22Rv1 (cell line): ENCODE data around the gene RAB1B.

Source experiments
- H3K27ac ChIP-seq: fragments of 450-650 bp; 2 replicates; pipeline ENCODE4 v1.5.1; 2017
- ZFX ChIP-seq: fragments of 450-650 bp; IDR thresholded peaks from 2 replicates; pipeline ENCODE4 v1.6.1; 2017; ENCODE audit warnings: antibody characterized with exemption, borderline replicate concordance
- TF ChIP-seq, protein P1 (sequence below): fragments of 450-650 bp; IDR thresholded peaks from 2 replicates; pipeline ENCODE4 v1.5.1; 2017; ENCODE audit warnings: mild to moderate bottlenecking

Gene RAB1B

DNA sequence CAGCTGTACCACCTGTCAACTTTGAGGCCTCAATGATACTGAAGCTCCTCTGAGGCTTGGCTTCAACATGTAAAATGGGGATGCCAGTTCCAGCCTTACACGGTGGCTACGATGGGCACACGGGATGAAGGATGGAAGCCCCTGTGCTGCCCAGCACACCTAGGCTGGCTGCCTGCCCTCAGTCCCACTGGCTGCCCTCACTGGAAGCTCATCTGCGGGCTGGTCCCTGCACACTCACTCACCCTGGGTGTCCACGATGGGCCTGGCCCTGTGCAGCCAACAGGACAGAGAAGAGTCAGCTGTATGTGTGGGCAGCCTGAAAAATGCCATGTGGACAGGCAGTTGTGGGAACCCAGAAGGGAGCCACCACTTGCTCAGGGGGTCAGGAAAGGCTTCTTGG, 18.3 kb downstream of the RAB1B start:
- peak overlapping the region; percentile 94; the same call in 1 of the 2 replicates for H3K27ac ChIP-seq
- no peak for TF ChIP-seq ZFX
- TF ChIP-seq, protein P1, sequence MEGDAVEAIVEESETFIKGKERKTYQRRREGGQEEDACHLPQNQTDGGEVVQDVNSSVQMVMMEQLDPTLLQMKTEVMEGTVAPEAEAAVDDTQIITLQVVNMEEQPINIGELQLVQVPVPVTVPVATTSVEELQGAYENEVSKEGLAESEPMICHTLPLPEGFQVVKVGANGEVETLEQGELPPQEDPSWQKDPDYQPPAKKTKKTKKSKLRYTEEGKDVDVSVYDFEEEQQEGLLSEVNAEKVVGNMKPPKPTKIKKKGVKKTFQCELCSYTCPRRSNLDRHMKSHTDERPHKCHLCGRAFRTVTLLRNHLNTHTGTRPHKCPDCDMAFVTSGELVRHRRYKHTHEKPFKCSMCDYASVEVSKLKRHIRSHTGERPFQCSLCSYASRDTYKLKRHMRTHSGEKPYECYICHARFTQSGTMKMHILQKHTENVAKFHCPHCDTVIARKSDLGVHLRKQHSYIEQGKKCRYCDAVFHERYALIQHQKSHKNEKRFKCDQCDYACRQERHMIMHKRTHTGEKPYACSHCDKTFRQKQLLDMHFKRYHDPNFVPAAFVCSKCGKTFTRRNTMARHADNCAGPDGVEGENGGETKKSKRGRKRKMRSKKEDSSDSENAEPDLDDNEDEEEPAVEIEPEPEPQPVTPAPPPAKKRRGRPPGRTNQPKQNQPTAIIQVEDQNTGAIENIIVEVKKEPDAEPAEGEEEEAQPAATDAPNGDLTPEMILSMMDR: no peak

DNA sequence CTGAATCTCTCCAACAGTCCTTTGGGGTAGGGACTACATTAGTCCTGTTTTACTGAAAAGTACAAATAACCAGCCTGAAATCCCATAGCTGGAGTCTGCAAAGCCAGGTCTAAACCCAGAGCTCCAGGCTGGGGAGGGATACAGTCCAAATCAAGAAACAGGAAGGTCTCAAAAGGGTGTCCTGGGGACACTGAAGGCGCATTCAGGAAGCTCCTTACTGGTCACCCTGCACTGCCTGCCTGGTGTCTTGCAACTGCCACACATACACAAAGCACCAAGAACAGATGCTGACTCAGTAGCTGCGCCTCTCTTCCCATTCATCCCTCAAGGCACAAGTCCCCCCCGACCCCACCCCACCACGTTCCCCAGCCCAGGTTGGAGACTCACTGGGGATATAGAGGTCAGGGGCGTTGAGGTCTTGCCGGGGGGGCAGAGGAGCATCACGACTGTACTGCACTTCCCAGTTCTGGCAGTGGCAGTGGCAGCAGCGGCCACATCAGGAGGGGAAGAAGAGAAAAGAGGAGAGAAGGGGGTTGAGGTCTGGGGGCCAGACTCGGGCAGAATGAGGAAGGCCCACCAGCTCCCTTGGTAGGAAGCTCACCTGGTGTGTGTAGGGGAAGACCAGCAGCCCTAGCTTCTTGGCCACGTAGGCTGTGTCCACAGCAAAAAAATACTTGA, 18.9 kb downstream of the RAB1B start:
- peak overlapping the region; percentile 94 for H3K27ac ChIP-seq
- TF ChIP-seq ZFX: no peak
- TF ChIP-seq, protein P1: no peak

DNA sequence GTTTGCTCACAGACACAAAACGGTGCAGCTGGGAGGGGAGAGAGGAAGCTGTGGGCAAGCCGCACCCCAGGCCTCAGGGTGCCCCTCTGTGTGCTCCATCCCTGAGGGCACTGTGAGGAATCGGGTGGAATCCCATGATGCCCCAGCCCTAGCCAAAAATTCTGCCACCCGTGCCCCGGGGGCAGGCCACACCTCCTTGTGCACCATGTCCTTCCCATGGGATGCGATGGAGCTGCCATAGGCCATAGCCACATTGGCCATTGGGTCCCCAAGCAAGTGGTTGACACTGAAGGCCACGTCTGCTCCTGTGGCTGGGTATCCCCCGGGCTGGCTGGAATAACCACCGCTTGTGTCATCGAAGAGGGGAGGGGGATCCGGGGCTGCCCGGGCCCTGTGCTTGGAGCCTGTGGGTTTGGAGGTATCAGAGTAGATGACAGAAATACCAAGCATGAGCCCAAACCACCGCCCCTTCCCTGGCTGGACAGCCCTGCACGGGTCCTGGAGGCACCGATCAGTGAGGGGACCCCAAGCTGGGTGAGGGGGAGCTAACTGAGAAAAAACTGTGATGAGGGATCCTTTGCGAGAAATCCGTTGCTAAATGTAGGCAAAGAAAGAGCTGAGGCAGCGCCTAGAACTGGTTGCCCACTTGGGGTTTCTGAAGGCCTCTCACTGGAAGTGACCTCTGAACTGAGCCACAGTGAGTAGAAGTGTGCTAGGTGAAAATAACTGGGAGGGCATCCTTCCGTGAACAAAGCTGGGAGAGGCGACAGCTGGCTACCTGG, 19.6 kb downstream of the RAB1B start:
- TF ChIP-seq, protein P1: no peak
- TF ChIP-seq ZFX: no peak
- H3K27ac ChIP-seq: peak overlapping the region; percentile 94

DNA sequence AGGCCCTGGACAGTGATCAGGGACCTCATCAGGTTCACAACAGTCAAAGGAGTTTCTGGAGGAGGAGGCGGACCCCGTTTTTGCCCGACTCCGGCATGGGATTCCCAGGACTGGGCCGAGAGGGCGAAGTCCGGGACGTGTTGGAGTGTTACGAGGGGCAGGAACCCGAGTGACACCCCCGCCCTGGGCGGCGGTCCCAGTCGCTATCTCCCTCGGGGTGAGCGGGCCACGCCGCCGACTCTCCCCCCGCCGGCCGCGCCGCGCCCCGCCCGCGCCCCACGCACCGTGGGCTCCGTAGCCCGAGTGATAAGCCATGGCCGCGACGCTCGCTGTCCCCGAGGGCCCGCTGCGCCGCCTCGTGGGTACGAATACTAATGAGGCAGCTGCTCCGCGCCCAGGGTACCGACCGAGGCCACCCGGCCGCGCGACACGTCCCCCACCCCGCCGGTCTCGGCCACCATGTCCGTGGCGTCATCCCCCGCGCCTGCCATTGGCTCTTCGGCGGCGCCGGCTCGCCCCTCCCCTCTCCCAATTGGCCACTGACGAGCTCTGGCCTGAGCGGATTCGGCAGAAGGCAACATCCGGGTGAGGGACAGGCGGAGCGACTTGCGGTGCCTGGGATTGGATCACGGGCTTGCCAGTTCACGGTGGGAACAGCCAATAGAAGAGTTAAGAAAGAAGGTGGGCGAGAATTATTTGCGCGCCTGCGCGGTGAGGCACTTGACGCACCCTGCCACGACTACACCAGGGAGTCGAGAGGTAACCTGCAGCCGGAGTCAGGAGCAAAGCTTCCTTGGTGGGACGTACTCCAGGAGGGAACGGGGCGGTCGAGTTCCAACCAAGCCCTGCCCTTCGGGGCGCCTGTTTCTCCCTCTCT, 20.5 kb downstream of the RAB1B start, which contains the start of gene YIF1A:
TSS of gene YIF1A (minus strand) at position 473 of the 877 bp plus-strand sequence. CDS start at position 315, 158 bp downstream.
- H3K27ac ChIP-seq: peak within 1 kb of the TSS; percentile 94
- TF ChIP-seq ZFX: no peak
- TF ChIP-seq, protein P1: peak; percentile 47

DNA sequence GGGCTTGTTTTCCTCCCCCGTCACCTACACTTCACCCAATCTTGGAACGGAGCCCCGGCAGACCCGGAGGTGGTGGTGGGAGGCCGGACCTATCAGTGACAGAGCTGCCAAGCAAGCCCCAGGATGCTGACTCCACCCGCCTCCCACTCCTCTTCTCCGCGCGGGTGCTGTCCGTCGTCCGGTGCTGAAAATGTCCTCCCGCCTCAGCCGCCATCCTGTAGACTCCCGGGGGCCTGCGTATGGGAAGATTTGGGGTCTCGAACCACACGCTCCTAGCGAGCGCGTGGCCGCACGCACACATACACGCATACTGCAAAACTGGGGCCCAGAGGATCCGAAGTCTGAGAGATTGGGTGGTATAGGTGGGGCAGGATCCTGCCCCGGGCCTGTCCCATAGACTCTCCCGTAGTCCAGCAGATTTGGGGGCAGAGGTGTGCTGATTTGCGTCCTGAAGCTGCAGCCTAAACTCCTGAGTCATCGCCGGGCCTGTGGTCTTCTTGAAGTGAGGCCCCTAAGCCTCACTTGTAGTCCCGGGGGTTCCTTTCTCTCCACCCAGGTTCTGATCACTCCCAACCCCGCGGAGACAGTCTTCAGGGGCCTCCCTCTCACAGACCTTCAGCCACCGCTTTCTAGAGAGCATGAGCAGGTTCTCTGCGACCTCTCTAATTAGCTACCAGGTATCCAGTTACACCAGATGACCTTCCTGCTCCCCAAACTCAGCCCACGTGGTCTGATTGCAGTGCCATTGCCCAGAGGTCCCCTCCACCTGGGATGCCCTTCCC, 21.3 kb downstream of the RAB1B start:
- H3K27ac ChIP-seq: peak overlapping the region; percentile 94
- no peak for TF ChIP-seq ZFX
- TF ChIP-seq, protein P1: no peak

DNA sequence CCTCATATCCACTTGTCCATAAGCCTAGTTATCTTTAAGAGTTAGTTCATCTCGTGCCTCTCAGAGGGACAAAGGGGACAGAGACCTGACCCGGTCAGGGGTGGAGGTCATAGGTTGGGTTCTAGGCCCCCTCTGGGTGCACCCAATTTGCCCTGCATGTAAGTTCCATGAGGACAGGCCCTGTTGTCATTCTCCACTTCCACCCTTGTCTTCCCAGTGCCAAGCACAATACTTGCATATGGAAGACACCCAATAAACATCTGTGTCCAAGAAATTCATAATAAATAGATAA, 21.8 kb downstream of the RAB1B start:
- TF ChIP-seq ZFX: no peak

DNA sequence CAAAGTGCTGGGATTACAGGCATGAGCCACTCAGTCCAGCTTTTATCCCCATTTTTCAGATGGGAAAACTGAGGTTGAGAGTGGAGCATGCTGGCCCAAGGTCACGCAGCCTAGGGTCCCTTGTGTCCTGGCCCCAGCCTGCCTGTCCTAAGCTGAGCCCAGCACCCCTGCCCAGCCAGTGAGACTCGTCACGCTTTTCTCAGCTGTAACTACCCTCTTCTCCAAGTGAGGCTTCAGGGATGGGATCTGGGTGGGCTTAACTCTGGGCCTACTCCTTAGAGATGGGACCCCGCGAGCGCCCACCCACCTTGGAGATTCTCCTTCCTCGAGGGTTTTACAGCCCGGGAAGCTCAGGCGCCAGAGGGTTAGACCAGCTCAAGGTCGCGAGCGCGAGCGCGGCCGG, 22.9 kb downstream of the RAB1B start:
- peak overlapping the region; percentile 94 for H3K27ac ChIP-seq
- TF ChIP-seq, protein P1: no peak
- TF ChIP-seq ZFX: no peak

More for the DNA sequence above, 21.8 kb downstream of the RAB1B start:
- H3K27ac ChIP-seq: peak overlapping the region; percentile 94
